HCT116 (cell line): ENCODE results near the gene HYLS1. TPM values are rescaled to one million over a fixed set of nuclear protein-coding genes. Genes with fewer than 3 reads are reported as not detected.

Source experiments
- ATAC-seq: fragments of 200-7000 bp; cut with Tn5 transposase; 2 replicates; pipeline ENCODE4 v1.9.1; 2020; ENCODE audit warnings: mild to moderate bottlenecking, moderate library complexity
- BruUV-seq: library from RNA; stranded (reverse); fragments of 400-500 nt; replicated peaks from 2 replicates; lab custom pipeline; 2021; lab: Mats Ljungman, UMichigan
- CTCF ChIA-PET: fragments of 300-600 bp; sonication (Branson Sonifier 250); formaldehyde crosslinking; loops from one replicate; lab custom pipeline; 2021; ENCODE audit warnings: antibody characterized with exemption; lab: Charles Lee
- POLR2A ChIA-PET: fragments of 300-600, 350-600 bp; sonication (Branson Sonifier 250); formaldehyde crosslinking; loops from one replicate; lab custom pipeline; 2021; ENCODE audit warnings: antibody characterized with exemption; lab: Charles Lee
- RAD21 ChIA-PET, 2 experiments: fragments of 300-600 bp; sonication (Branson Sonifier 250); formaldehyde crosslinking; loops; one replicate each; lab custom pipeline; 2023; ENCODE audit warnings: low total read pairs in 2 of 2; ENCODE audit not compliant: uncharacterized antibody in 2 of 2, unreplicated experiment in 2 of 2, low non-redundant PET in 1 of 2; lab: Charles Lee
- DNase-seq: peaks from one replicate; pipeline ENCODE4 v3.0.0-alpha.2; 2010; ENCODE audit warnings: low read depth, low spot score
- H2AFZ ChIP-seq: fragments of 200-600 bp; shearing (Covaris generic), sonication (generic); 2 replicates; pipeline ENCODE4 v1.6.1; 2017; ENCODE audit warnings: low read depth, mixed run types, mixed read lengths, antibody characterized with exemption, low read length; ENCODE audit not compliant: poor library complexity, severe bottlenecking
- H3K27ac ChIP-seq: 2 replicates; pipeline ENCODE4 v1.5.1; 2012; ENCODE audit warnings: low read depth, low read length
- H3K27me3 ChIP-seq: fragments of 200-600 bp; sonication (generic); 2 replicates; pipeline ENCODE4 v1.6.1; 2016; ENCODE audit warnings: mixed run types, low read length, mixed read lengths; ENCODE audit not compliant: insufficient read depth
- H3K36me3 ChIP-seq, 2 experiments: fragments of 200-500 bp in 1 of 2; fragments of 200-600 bp in 1 of 2; sonication (Bioruptor generic) in 1 of 2; sonication (generic) in 1 of 2; 2 replicates each; pipeline versions ENCODE4 v1.5.1 to v1.6.1; 2014 to 2016; ENCODE audit warnings: low read length in 2 of 2, inconsistent platforms in 1 of 2, mixed read lengths in 1 of 2, mixed run types in 1 of 2; ENCODE audit not compliant: insufficient read depth in 2 of 2, control insufficient read depth in 1 of 2
- H3K4me1 ChIP-seq, 2 experiments: fragments of 200-600 bp in 1 of 2; sonication (generic) in 1 of 2; 2 replicates each; pipeline versions ENCODE4 v1.5.1 to v1.6.1; 2012 to 2017; ENCODE audit warnings: low read length in 2 of 2, inconsistent platforms in 1 of 2, mild to moderate bottlenecking in 1 of 2, mixed read lengths in 1 of 2, mixed run types in 1 of 2, moderate library complexity in 1 of 2; ENCODE audit not compliant: insufficient read depth in 2 of 2, control insufficient read depth in 1 of 2
- H3K4me2 ChIP-seq: fragments of 200-600 bp; sonication (generic); 2 replicates; pipeline ENCODE4 v1.6.1; 2017; ENCODE audit warnings: mixed run types, low read length, mixed read lengths
- H3K4me3 ChIP-seq, 2 experiments: fragments of 200-600 bp in 1 of 2; sonication (generic) in 1 of 2; replicated peaks in 1 of 2; 2 replicates each; pipeline ENCODE4 v1.5.1; 2011 to 2016; ENCODE audit warnings: low read length in 2 of 2, control low read depth in 1 of 2, low read depth in 1 of 2, mild to moderate bottlenecking in 1 of 2, mixed read lengths in 1 of 2, mixed run types in 1 of 2
- H3K79me2 ChIP-seq: fragments of 200-600 bp; sonication (generic); 2 replicates; pipeline ENCODE4 v1.6.1; 2017; ENCODE audit warnings: mild to moderate bottlenecking, mixed run types, low read length, moderate library complexity, mixed read lengths; ENCODE audit not compliant: insufficient read depth
- H3K9ac ChIP-seq: fragments of 200-600 bp; sonication (generic); 2 replicates; pipeline ENCODE4 v1.6.1; 2016; ENCODE audit warnings: low read length, mixed read lengths
- H3K9me2 ChIP-seq: fragments of 200-600 bp; sonication (generic), shearing (Covaris generic); 2 replicates; pipeline ENCODE4 v1.6.1; 2017; ENCODE audit warnings: mixed run types, mild to moderate bottlenecking, moderate library complexity; ENCODE audit not compliant: insufficient read depth
- H3K9me3 ChIP-seq, 2 experiments: fragments of 200-500 bp in 1 of 2; fragments of 200-600 bp in 1 of 2; sonication (Bioruptor generic) in 1 of 2; sonication (generic) in 1 of 2; 2 replicates each; pipeline ENCODE4 v1.6.1; 2014 to 2017; ENCODE audit warnings: low read length in 2 of 2, mixed read lengths in 2 of 2, inconsistent platforms in 1 of 2, low read depth in 1 of 2, mild to moderate bottlenecking in 1 of 2, mixed run types in 1 of 2, moderate library complexity in 1 of 2; ENCODE audit not compliant: control insufficient read depth in 1 of 2, insufficient read depth in 1 of 2
- H4K20me1 ChIP-seq: fragments of 200-600 bp; sonication (generic), shearing (Covaris generic); 2 replicates; pipeline ENCODE4 v1.6.1; 2017; ENCODE audit warnings: mixed run types, mild to moderate bottlenecking, moderate library complexity; ENCODE audit not compliant: insufficient read depth
- CBX3 ChIP-seq: IDR thresholded peaks from 2 replicates; pipeline ENCODE4 v1.6.1; 2012; ENCODE audit warnings: low read depth
- EZH2 ChIP-seq: fragments of 200-600 bp; sonication (generic); IDR thresholded peaks from 2 replicates; pipeline ENCODE4 v1.6.1; 2017; ENCODE audit warnings: antibody characterized with exemption, mixed run types
- RAD21 ChIP-seq: IDR thresholded peaks from 2 replicates; pipeline ENCODE4 v1.6.1; 2012; ENCODE audit warnings: low read depth, mild to moderate bottlenecking
- SIN3A ChIP-seq: IDR thresholded peaks from 2 replicates; pipeline ENCODE4 v1.6.1; 2012; ENCODE audit warnings: low read depth
- SRF ChIP-seq: IDR thresholded peaks from 2 replicates; pipeline ENCODE4 v1.6.1; 2012; ENCODE audit warnings: low read depth
- YY1 ChIP-seq: IDR thresholded peaks from 2 replicates; pipeline ENCODE4 v1.6.1; 2011; ENCODE audit warnings: low read length, low read depth, moderate library complexity, mild to moderate bottlenecking; ENCODE audit not compliant: insufficient replicate concordance; ENCODE audit errors: extremely low read depth
- ZNF274 ChIP-seq: fragments of 200-500 bp; sonication (Bioruptor generic); IDR thresholded peaks from 2 replicates; pipeline ENCODE4 v1.6.1; 2014; ENCODE audit warnings: mild to moderate bottlenecking, low read depth, low read length, inconsistent platforms
- intact Hi-C: fragments of 100-400 bp; cut with micrococcal nuclease; formaldehyde crosslinking; loops from 2 replicates; pipeline ENCODE4 v1.10.0; 2022
- total RNA-seq: library from RNA; stranded (reverse); gene quantifications from one replicate; pipeline ENCODE4 v1.2.1, GENCODE V29; 2021; ENCODE audit not compliant: unreplicated experiment
- TF ChIP-seq, protein P1 (sequence below), 3 experiments: fragments of 200-600 bp in 1 of 3; sonication (generic) in 1 of 3; IDR thresholded peaks in 2 of 3; conservative IDR thresholded peaks in 1 of 3; 2 replicates each; pipeline ENCODE4 v1.5.1; 2012 to 2017; ENCODE audit warnings: low read depth in 2 of 3, low read length in 2 of 3, antibody characterized with exemption in 1 of 3, borderline replicate concordance in 1 of 3, control low read depth in 1 of 3, mild to moderate bottlenecking in 1 of 3, mixed read lengths in 1 of 3, mixed run types in 1 of 3, moderate library complexity in 1 of 3; ENCODE audit not compliant: insufficient read depth in 1 of 3
- TF ChIP-seq, protein P2 (sequence below): IDR thresholded peaks from 2 replicates; pipeline ENCODE4 v1.6.1; 2012

The HYLS1 gene
- total RNA-seq, 1 experiment from 2014 or later: 18.9 TPM

DNA sequence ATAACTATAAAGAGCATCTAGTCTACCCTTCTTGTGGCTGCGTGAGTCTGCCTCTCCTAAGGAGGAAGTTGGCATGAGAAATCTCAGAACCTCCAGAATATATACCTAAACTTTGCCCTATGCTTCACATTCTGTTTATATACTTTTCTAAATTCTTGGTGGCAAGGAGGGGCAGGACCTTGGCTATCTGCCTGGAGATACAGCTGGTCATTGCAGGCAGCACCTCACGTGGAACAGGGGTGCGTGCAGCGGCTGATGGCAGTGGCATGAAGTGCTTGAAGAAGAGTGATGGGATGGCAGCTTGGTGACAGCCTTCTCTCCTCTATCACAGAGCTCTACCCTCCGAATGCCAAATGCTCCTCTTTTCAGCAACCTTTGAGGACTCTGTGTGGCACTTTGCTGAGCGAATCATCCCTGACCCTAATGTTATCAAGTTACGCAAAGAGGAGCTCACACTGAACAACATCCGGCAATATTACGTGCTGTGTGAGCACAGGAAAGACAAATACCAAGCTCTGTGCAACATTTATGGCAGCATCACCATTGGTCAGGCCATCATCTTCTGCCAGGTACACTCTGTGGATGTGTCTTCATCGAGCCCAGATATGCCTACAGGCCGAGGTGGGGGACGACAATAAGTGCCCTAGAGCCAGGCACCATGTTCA lies 29.3 kb downstream of the HYLS1 start:
- Histone ChIP-seq H3K79me2 (no peaks in the 10 kb centered on the region), H3K4me2 (no peak overlapping the region), H3K4me3 (no peak overlapping the region), H3K9ac (no peak overlapping the region), H3K36me3 (no peaks in the 10 kb centered on the region), H3K27ac (no peak overlapping the region), H4K20me1 (no peaks in the 10 kb centered on the region), H3K9me2 (no peaks in the 10 kb centered on the region), H3K27me3 (peaks cover 7% of the 10 kb centered on the region; the same call in 1 of the 2 replicates), H3K4me1 (no peaks in the 10 kb centered on the region), H3K9me3 (no peaks in the 10 kb centered on the region), H2AFZ (no peak overlapping the region)
- CTCF ChIA-PET: no interaction called here
- no TSS peak for BruUV-seq
- no peak for ATAC-seq
- TF ChIP-seq, protein P1, sequence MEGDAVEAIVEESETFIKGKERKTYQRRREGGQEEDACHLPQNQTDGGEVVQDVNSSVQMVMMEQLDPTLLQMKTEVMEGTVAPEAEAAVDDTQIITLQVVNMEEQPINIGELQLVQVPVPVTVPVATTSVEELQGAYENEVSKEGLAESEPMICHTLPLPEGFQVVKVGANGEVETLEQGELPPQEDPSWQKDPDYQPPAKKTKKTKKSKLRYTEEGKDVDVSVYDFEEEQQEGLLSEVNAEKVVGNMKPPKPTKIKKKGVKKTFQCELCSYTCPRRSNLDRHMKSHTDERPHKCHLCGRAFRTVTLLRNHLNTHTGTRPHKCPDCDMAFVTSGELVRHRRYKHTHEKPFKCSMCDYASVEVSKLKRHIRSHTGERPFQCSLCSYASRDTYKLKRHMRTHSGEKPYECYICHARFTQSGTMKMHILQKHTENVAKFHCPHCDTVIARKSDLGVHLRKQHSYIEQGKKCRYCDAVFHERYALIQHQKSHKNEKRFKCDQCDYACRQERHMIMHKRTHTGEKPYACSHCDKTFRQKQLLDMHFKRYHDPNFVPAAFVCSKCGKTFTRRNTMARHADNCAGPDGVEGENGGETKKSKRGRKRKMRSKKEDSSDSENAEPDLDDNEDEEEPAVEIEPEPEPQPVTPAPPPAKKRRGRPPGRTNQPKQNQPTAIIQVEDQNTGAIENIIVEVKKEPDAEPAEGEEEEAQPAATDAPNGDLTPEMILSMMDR (IDR thresholded peaks at IDR 0.05 in 2 of 3, conservative IDR thresholded peaks at IDR 0.05 in 1 of 3; ENCODE audit: borderline replicate concordance in 1 of 3, insufficient read depth in 1 of 3, low read depth in 2 of 3, low read length in 2 of 3): no peak
- no peak for TF ChIP-seq EZH2
- no peak for TF ChIP-seq SIN3A
- TF ChIP-seq YY1: no peak
- TF ChIP-seq, protein P2, sequence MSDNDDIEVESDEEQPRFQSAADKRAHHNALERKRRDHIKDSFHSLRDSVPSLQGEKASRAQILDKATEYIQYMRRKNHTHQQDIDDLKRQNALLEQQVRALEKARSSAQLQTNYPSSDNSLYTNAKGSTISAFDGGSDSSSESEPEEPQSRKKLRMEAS: no peak
- TF ChIP-seq CBX3: no peak
- no peak for TF ChIP-seq ZNF274
- no peak for TF ChIP-seq RAD21
- TF ChIP-seq SRF: no peak
- intact Hi-C loops: no loop called here
- RAD21 ChIA-PET: no interaction called here
- no peak for DNase-seq
- POLR2A ChIA-PET: no interaction called here
